ENCODE data around the gene MAPRE2.

The MAPRE2 gene

GRCh38 chr18:35040638-35040987 is 600 bp upstream of the MAPRE2 start:
- Histone ChIP-seq H3K14ac (ENCODE audit: low read length) (no peak overlapping the region), H4K91ac (ENCODE audit: low read depth, low read length) (no peak overlapping the region), H2BK120ac (ENCODE audit: insufficient read depth, low read length, poor library complexity) (no peak overlapping the region), H3K27me3 (ENCODE audit: insufficient read depth, low read length) (no peaks in the 10 kb centered on the region), H3K23ac (ENCODE audit: low read length) (no peak overlapping the region), H3K79me1 (ENCODE audit: low read length) (peaks cover 2% of the 10 kb centered on the region), H2AK5ac (ENCODE audit: low read length) (no peak overlapping the region), H2BK12ac (ENCODE audit: low read length) (no peak overlapping the region), H3K4me3 (ENCODE audit: low read depth, low read length) (no peak overlapping the region), H3K4ac (ENCODE audit: low read depth, low read length) (no peak overlapping the region), H4K8ac (ENCODE audit: low read depth, low read length) (no peak overlapping the region), H3K36me3 (ENCODE audit: control insufficient read depth in 1 of 2, insufficient read depth in 2 of 2, low read length in 2 of 2) (no peaks in the 10 kb centered on the region), H2AFZ (ENCODE audit: insufficient read depth, low read length, poor library complexity) (no peak overlapping the region), H3K9me3 (ENCODE audit: insufficient read depth, low read depth, low read length) (no peaks in the 10 kb centered on the region), H3K4me1 (ENCODE audit: control insufficient read depth in 1 of 2, insufficient read depth in 2 of 2, low read length in 2 of 2) (no peaks in the 10 kb centered on the region), H3K4me2 (ENCODE audit: low read length) (peak overlapping the region; percentile 53), H3K9ac (ENCODE audit: low read length) (no peak overlapping the region), H3K27ac (ENCODE audit: low read depth, low read length) (no peak overlapping the region), H4K12ac (ENCODE audit: low read depth, low read length) (no peak overlapping the region), H2BK5ac (ENCODE audit: low read depth, low read length, poor library complexity) (no peak overlapping the region), H3K18ac (ENCODE audit: low read length) (no peak overlapping the region), H3K79me2 (ENCODE audit: control insufficient read depth, insufficient read depth, low read length, poor library complexity) (no peaks in the 10 kb centered on the region)
- DNase-seq: no peak

GRCh38 chr18:35041815-35042387 is 688 bp downstream of the MAPRE2 start:
- H3K36me3 ChIP-seq (ENCODE audit: control insufficient read depth in 1 of 2, insufficient read depth in 2 of 2, low read length in 2 of 2): no peaks in the 10 kb centered on the region
- H2BK5ac ChIP-seq (ENCODE audit: low read depth, low read length, poor library complexity): no peak overlapping the region
- no peak overlapping the region for H2BK120ac ChIP-seq (ENCODE audit: insufficient read depth, low read length, poor library complexity)
- H3K79me2 ChIP-seq (ENCODE audit: control insufficient read depth, insufficient read depth, low read length, poor library complexity): no peaks in the 10 kb centered on the region
- no peak overlapping the region for H2AK5ac ChIP-seq (ENCODE audit: low read length)
- peak overlapping the region; percentile 84 for H3K4me3 ChIP-seq (ENCODE audit: low read depth, low read length)
- H3K4me2 ChIP-seq (ENCODE audit: low read length): peak overlapping the region; percentile 76
- H3K9me3 ChIP-seq (ENCODE audit: insufficient read depth, low read depth, low read length): no peaks in the 10 kb centered on the region
- H2BK12ac ChIP-seq (ENCODE audit: low read length): no peak overlapping the region
- H3K18ac ChIP-seq (ENCODE audit: low read length): no peak overlapping the region
- no peak overlapping the region for H3K14ac ChIP-seq (ENCODE audit: low read length)
- DNase-seq: peak in 1 of 2 donors; percentile 27
- H3K23ac ChIP-seq (ENCODE audit: low read length): no peak overlapping the region
- H3K4ac ChIP-seq (ENCODE audit: low read depth, low read length): no peak overlapping the region
- no peaks in the 10 kb centered on the region for H3K27me3 ChIP-seq (ENCODE audit: insufficient read depth, low read length)
- peaks cover 2% of the 10 kb centered on the region for H3K79me1 ChIP-seq (ENCODE audit: low read length)
- no peaks in the 10 kb centered on the region for H3K4me1 ChIP-seq (ENCODE audit: control insufficient read depth in 1 of 2, insufficient read depth in 2 of 2, low read length in 2 of 2)
- no peak overlapping the region for H3K9ac ChIP-seq (ENCODE audit: low read length)
- no peak overlapping the region for H4K12ac ChIP-seq (ENCODE audit: low read depth, low read length)
- H4K91ac ChIP-seq (ENCODE audit: low read depth, low read length): no peak overlapping the region
- H2AFZ ChIP-seq (ENCODE audit: insufficient read depth, low read length, poor library complexity): peak overlapping the region; percentile 0
- no peak overlapping the region for H3K27ac ChIP-seq (ENCODE audit: low read depth, low read length)
- WGBS (ENCODE audit: extremely low coverage, insufficient coverage, insufficient read length): no CpG with 5 or more reads among the region's 11 CpGs
- no peak overlapping the region for H4K8ac ChIP-seq (ENCODE audit: low read depth, low read length)

- no CpG with 5 or more reads among the region's 5 CpGs for WGBS (ENCODE audit: extremely low coverage, insufficient coverage, insufficient read length)
- Histone ChIP-seq H3K4ac (ENCODE audit: low read depth, low read length) (no peak overlapping the region), H3K18ac (ENCODE audit: low read length) (no peak overlapping the region)
Observed at GRCh38 chr18:35042389-35043071, 1.3 kb downstream of the MAPRE2 start.

GRCh38 chr18:35043207-35043606 is 2.0 kb downstream of the MAPRE2 start:
- Histone ChIP-seq H2AFZ (ENCODE audit: insufficient read depth, low read length, poor library complexity) (no peak overlapping the region), H3K4ac (ENCODE audit: low read depth, low read length) (no peak overlapping the region), H2BK5ac (ENCODE audit: low read depth, low read length, poor library complexity) (no peak overlapping the region), H4K91ac (ENCODE audit: low read depth, low read length) (no peak overlapping the region), H3K79me2 (ENCODE audit: control insufficient read depth, insufficient read depth, low read length, poor library complexity) (no peaks in the 10 kb centered on the region), H3K18ac (ENCODE audit: low read length) (no peak overlapping the region), H2AK5ac (ENCODE audit: low read length) (no peak overlapping the region), H4K8ac (ENCODE audit: low read depth, low read length) (no peak overlapping the region), H3K4me3 (ENCODE audit: low read depth, low read length) (no peak overlapping the region), H3K36me3 (ENCODE audit: control insufficient read depth in 1 of 2, insufficient read depth in 2 of 2, low read length in 2 of 2) (no peaks in the 10 kb centered on the region), H3K79me1 (ENCODE audit: low read length) (peaks cover 2% of the 10 kb centered on the region), H3K9me3 (ENCODE audit: insufficient read depth, low read depth, low read length) (no peaks in the 10 kb centered on the region), H3K4me2 (ENCODE audit: low read length) (no peak overlapping the region), H3K9ac (ENCODE audit: low read length) (no peak overlapping the region), H3K27me3 (ENCODE audit: insufficient read depth, low read length) (no peaks in the 10 kb centered on the region), H3K4me1 (ENCODE audit: control insufficient read depth in 1 of 2, insufficient read depth in 2 of 2, low read length in 2 of 2) (no peaks in the 10 kb centered on the region), H4K12ac (ENCODE audit: low read depth, low read length) (no peak overlapping the region), H2BK12ac (ENCODE audit: low read length) (no peak overlapping the region), H3K27ac (ENCODE audit: low read depth, low read length) (no peak overlapping the region), H2BK120ac (ENCODE audit: insufficient read depth, low read length, poor library complexity) (no peak overlapping the region), H3K23ac (ENCODE audit: low read length) (no peak overlapping the region), H3K14ac (ENCODE audit: low read length) (no peak overlapping the region)
- whole genome bisulfite sequencing (ENCODE audit: extremely low coverage, insufficient coverage, insufficient read length): no CpG with 5 or more reads among the region's 5 CpGs
- DNase-seq: no peak

More at GRCh38 chr18:35042389-35043071, 1.3 kb downstream of the MAPRE2 start:
- no peak overlapping the region for H3K23ac ChIP-seq (ENCODE audit: low read length)
- no peak overlapping the region for H3K27ac ChIP-seq (ENCODE audit: low read depth, low read length)
- H2BK5ac ChIP-seq (ENCODE audit: low read depth, low read length, poor library complexity): no peak overlapping the region
- no peak overlapping the region for H2BK120ac ChIP-seq (ENCODE audit: insufficient read depth, low read length, poor library complexity)
- H2BK12ac ChIP-seq (ENCODE audit: low read length): no peak overlapping the region
- H2AK5ac ChIP-seq (ENCODE audit: low read length): no peak overlapping the region
- H4K8ac ChIP-seq (ENCODE audit: low read depth, low read length): no peak overlapping the region
- H3K4me3 ChIP-seq (ENCODE audit: low read depth, low read length): no peak overlapping the region
- H4K12ac ChIP-seq (ENCODE audit: low read depth, low read length): no peak overlapping the region
- H2AFZ ChIP-seq (ENCODE audit: insufficient read depth, low read length, poor library complexity): no peak overlapping the region
- H3K36me3 ChIP-seq (ENCODE audit: control insufficient read depth in 1 of 2, insufficient read depth in 2 of 2, low read length in 2 of 2): no peaks in the 10 kb centered on the region
- H3K79me1 ChIP-seq (ENCODE audit: low read length): peaks cover 2% of the 10 kb centered on the region
- no peaks in the 10 kb centered on the region for H3K27me3 ChIP-seq (ENCODE audit: insufficient read depth, low read length)
- H4K91ac ChIP-seq (ENCODE audit: low read depth, low read length): no peak overlapping the region
- DNase-seq: peak in 1 of 2 donors; percentile 17
- no peaks in the 10 kb centered on the region for H3K4me1 ChIP-seq (ENCODE audit: control insufficient read depth in 1 of 2, insufficient read depth in 2 of 2, low read length in 2 of 2)
- H3K14ac ChIP-seq (ENCODE audit: low read length): no peak overlapping the region
- no peak overlapping the region for H3K9ac ChIP-seq (ENCODE audit: low read length)
- no peaks in the 10 kb centered on the region for H3K79me2 ChIP-seq (ENCODE audit: control insufficient read depth, insufficient read depth, low read length, poor library complexity)
- H3K9me3 ChIP-seq (ENCODE audit: insufficient read depth, low read depth, low read length): no peaks in the 10 kb centered on the region
- peak overlapping the region; percentile 76 for H3K4me2 ChIP-seq (ENCODE audit: low read length)
